Spleen (tissue), 7 donors: Measurements from ENCODE around the gene CEBPB.

Experiments
- POLR2A ChIP-seq, 3 donors: fragments of 450-650 bp; IDR thresholded peaks; one replicate each; pipeline ENCODE4 v1.5.1; 2017; ENCODE audit warnings: antibody characterized with exemption in 3 of 3, mild to moderate bottlenecking in 1 of 3
- POLR2AphosphoS5 ChIP-seq, 3 donors: sonication (generic); formaldehyde crosslinking; IDR thresholded peaks; one replicate each; pipeline ENCODE4 v1.5.1; 2017; ENCODE audit warnings: antibody characterized with exemption in 3 of 3
- TF ChIP-seq, protein P1 (sequence below), 11 experiments: fragments of 200-600 bp in 7 of 11; fragments of 450-650 bp in 4 of 11; sonication (generic) in 4 of 11; IDR thresholded peaks in 8 of 11; conservative IDR thresholded peaks in 3 of 11; 1 replicate in 7 of 11; 2 replicates in 4 of 11; pipeline versions ENCODE4 v1.4.0 to v1.8.0; 2016 to 2021; ENCODE audit warnings: antibody characterized with exemption in 11 of 11, inconsistent platforms in 4 of 11, mild to moderate bottlenecking in 1 of 11
- donor health status: DM: no; HTN: no; CAD: no; lungs with moderate emphysema.
- donor health status: DM: no; HTN: no; CAD: no.
- donor health status: DM: no; HTN: no; CAD: no.

DNA sequence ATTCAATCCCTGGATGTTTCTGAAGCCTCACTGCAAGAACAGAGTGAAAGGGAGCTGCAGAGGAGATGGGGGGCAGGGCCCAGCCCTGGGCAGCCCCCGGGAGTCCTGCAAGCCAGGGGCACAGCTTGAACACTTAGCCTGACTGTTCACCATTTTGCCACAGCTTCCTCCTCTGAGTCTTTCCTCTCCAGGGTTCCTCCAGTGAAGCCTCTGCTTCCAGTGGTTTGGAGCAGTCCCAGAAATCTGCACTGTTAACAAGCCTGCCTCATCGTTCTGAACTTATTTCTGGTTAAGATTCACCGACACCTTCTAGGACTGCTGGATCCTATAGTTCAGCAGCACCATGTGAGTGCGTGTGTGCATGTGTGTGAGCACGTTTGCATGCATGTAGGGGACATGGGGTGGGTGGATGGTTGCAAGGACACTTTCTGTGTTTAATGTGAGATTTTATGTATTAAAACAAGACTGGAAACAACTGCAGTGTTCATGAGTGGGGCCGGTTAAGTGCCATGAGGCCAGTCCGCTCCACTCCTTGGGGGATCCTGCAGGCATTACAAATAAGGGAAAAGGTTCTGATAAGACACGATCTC lies 24.6 kb downstream of the CEBPB start:
- TF ChIP-seq POLR2AphosphoS5 (IDR thresholded peaks at IDR 0.05), result no peak
- TF ChIP-seq, protein P1, sequence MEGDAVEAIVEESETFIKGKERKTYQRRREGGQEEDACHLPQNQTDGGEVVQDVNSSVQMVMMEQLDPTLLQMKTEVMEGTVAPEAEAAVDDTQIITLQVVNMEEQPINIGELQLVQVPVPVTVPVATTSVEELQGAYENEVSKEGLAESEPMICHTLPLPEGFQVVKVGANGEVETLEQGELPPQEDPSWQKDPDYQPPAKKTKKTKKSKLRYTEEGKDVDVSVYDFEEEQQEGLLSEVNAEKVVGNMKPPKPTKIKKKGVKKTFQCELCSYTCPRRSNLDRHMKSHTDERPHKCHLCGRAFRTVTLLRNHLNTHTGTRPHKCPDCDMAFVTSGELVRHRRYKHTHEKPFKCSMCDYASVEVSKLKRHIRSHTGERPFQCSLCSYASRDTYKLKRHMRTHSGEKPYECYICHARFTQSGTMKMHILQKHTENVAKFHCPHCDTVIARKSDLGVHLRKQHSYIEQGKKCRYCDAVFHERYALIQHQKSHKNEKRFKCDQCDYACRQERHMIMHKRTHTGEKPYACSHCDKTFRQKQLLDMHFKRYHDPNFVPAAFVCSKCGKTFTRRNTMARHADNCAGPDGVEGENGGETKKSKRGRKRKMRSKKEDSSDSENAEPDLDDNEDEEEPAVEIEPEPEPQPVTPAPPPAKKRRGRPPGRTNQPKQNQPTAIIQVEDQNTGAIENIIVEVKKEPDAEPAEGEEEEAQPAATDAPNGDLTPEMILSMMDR (IDR thresholded peaks at IDR 0.05 in 8 of 11, conservative IDR thresholded peaks at IDR 0.05 in 3 of 11), result no peak
- no peak for TF ChIP-seq POLR2A (IDR thresholded peaks at IDR 0.05)
